ENCODE data around the gene ULK1.

GRCh38 chr12:131916306-131917138 lies 22.1 kb downstream of the ULK1 start:
- TF ChIP-seq EZH2 (IDR thresholded peaks at IDR 0.05; ENCODE audit: low read length, unreplicated experiment) (no peak), CTCF (conservative IDR thresholded peaks at IDR 0.05; ENCODE audit: low read depth, low read length) (no peak)

Measured in PC-3 (cell line).